Gastrocnemius medialis (tissue), 4 donors: ENCODE measurements around the gene RAB34.

Experiments
- CTCF ChIP-seq, 5 experiments: fragments of 450-650 bp in 3 of 5; fragments of 200-600 bp in 2 of 5; sonication (generic) in 2 of 5; IDR thresholded peaks in 4 of 5; conservative IDR thresholded peaks in 1 of 5; 1 replicate in 4 of 5; 2 replicates in 1 of 5; pipeline ENCODE4 v1.5.1; 2016 to 2019; ENCODE audit warnings: antibody characterized with exemption in 5 of 5, mild to moderate bottlenecking in 3 of 5, moderate library complexity in 3 of 5
- POLR2A ChIP-seq, 2 donors: fragments of 450-650 bp; IDR thresholded peaks; one replicate each; pipeline ENCODE4 v1.6.1; 2017; ENCODE audit warnings: antibody characterized with exemption in 2 of 2, mild to moderate bottlenecking in 2 of 2, moderate library complexity in 2 of 2

- TF ChIP-seq POLR2A (IDR thresholded peaks at IDR 0.05) (no peak), CTCF (IDR thresholded peaks at IDR 0.05 in 4 of 5, conservative IDR thresholded peaks at IDR 0.05 in 1 of 5) (no peak)
Measured at GRCh38 chr17:28665994-28666393, 51.7 kb downstream of the RAB34 start.
